Natural killer cell (primary cell): Measurements from ENCODE around the gene GFPT2. TPM values are rescaled to one million over a fixed set of nuclear protein-coding genes. Genes with fewer than 3 reads are reported as not detected.
"Not testable (repeated sequence)": the region's sequence is repeated elsewhere in the genome, so short reads cannot be mapped to it uniquely, and the experiment has no call there.

Experiments used
- ATAC-seq, 3 donors: fragments of 150-1000 bp in 2 of 3; fragments of 200-7000 bp in 1 of 3; cut with Tn5 transposase; 1 replicate in 1 of 3; 2 replicates in 2 of 3; pipeline ENCODE4 v1.10.0; 2021; ENCODE audit warnings: mild to moderate bottlenecking in 2 of 3, moderate library complexity in 2 of 3
- DNase-seq, 2 donors: peaks; one replicate each; pipeline versions ENCODE4 v3.0.0 to v3.0.0-alpha.2; 2013 to 2021; ENCODE audit warnings: mixed read lengths in 1 of 2
- H3K27ac ChIP-seq: one replicate; pipeline ENCODE4 v1.5.1; 2013; ENCODE audit warnings: mild to moderate bottlenecking, low read length
- H3K27me3 ChIP-seq: one replicate; pipeline ENCODE4 v1.6.1; 2013; ENCODE audit warnings: low read length; ENCODE audit not compliant: control insufficient read depth, insufficient read depth
- H3K36me3 ChIP-seq: one replicate; pipeline ENCODE4 v1.6.1; 2013; ENCODE audit warnings: low read length; ENCODE audit not compliant: control insufficient read depth, insufficient read depth
- H3K4me1 ChIP-seq: one replicate; pipeline ENCODE4 v1.6.1; 2013; ENCODE audit warnings: low read length; ENCODE audit not compliant: control insufficient read depth, insufficient read depth
- H3K4me3 ChIP-seq: one replicate; pipeline ENCODE4 v1.5.1; 2013; ENCODE audit warnings: low read length
- H3K9me3 ChIP-seq: one replicate; pipeline ENCODE4 v1.6.1; 2013; ENCODE audit warnings: low read length; ENCODE audit not compliant: control insufficient read depth, insufficient read depth
- H3K27ac Mint-ChIP-seq, 2 donors: one replicate each; pipeline ENCODE4 v1.8.0; 2022; ENCODE audit warnings: mild to moderate bottlenecking in 2 of 2, mixed read lengths in 2 of 2, moderate library complexity in 1 of 2
- H3K27me3 Mint-ChIP-seq, 2 donors: one replicate each; pipeline ENCODE4 v1.8.0; 2022; ENCODE audit warnings: low read depth in 2 of 2, mixed read lengths in 2 of 2
- H3K36me3 Mint-ChIP-seq: one replicate; pipeline ENCODE4 v1.8.0; 2022; ENCODE audit warnings: mixed read lengths
- H3K4me1 Mint-ChIP-seq, 2 donors: one replicate each; pipeline ENCODE4 v1.8.0; 2022; ENCODE audit warnings: mixed read lengths in 2 of 2
- H3K4me3 Mint-ChIP-seq: one replicate; pipeline ENCODE4 v1.8.0; 2022; ENCODE audit warnings: mild to moderate bottlenecking, moderate library complexity, mixed read lengths
- H3K9me3 Mint-ChIP-seq, 2 donors: one replicate each; pipeline ENCODE4 v1.8.0; 2022; ENCODE audit warnings: mixed read lengths in 2 of 2
- CTCF ChIP-seq: fragments of 200-600 bp; IDR thresholded peaks from one replicate; pipeline ENCODE4 v1.8.0; 2022; ENCODE audit warnings: antibody characterized with exemption
- WGBS: methylation state at CpG from one replicate; pipeline ENCODE4 v1.1.7; 2013; ENCODE audit warnings: missing lambda C conversion rate; ENCODE audit not compliant: insufficient coverage; 5-methylcytosine and 5-hydroxymethylcytosine counted together
- intact Hi-C: fragments of 100-400 bp; cut with micrococcal nuclease; formaldehyde crosslinking; loops from one replicate; pipeline ENCODE4 v1.14.2; 2022
- total RNA-seq, 4 donors: library from RNA; stranded (reverse); fragments of 120-200 nt in 1 of 4; gene quantifications; one replicate each; pipeline versions ENCODE4 v1.2.3 to v1.2.4, GENCODE V29; 2013 to 2022

Gene GFPT2
- total RNA-seq, 3 donors from 2014 or later (not counting 1 experiment from before 2014, with no cell fraction given): 0.56 to 0.86 TPM; not detected in 1

GRCh38 chr5:180303226-180304015, 49.7 kb downstream of the GFPT2 start:
- ATAC-seq (no peak), DNase-seq (no peak)
- Histone ChIP-seq H3K36me3 (no peaks in the 10 kb centered on the region), H3K9me3 (no peaks in the 10 kb centered on the region), H3K27ac (no peak overlapping the region), H3K4me3 (no peak overlapping the region), H3K27me3 (no peaks in the 10 kb centered on the region), H3K4me1 (no peaks in the 10 kb centered on the region)
- TF ChIP-seq CTCF: no peak
- no peaks in the 10 kb centered on the region for H3K4me1 Mint-ChIP-seq
- H3K36me3 Mint-ChIP-seq: no peaks in the 10 kb centered on the region
- 92% methylated on average over 17 of the region's 17 CpGs for WGBS
- no peaks in the 10 kb centered on the region for H3K9me3 Mint-ChIP-seq
- H3K27ac Mint-ChIP-seq: no peak overlapping the region
- intact Hi-C loops: no loop called here
- H3K4me3 Mint-ChIP-seq: no peak overlapping the region
- H3K27me3 Mint-ChIP-seq: peaks cover 0 to 3% of the 10 kb centered on the region in 2 donors

GRCh38 chr5:180302256-180302655, 50.9 kb downstream of the GFPT2 start:
- Histone ChIP-seq H3K9me3 (no peaks in the 10 kb centered on the region), H3K4me1 (no peaks in the 10 kb centered on the region), H3K27me3 (no peaks in the 10 kb centered on the region), H3K4me3 (no peak overlapping the region), H3K27ac (no peak overlapping the region), H3K36me3 (no peaks in the 10 kb centered on the region)
- H3K27me3 Mint-ChIP-seq: peaks cover 0 to 3% of the 10 kb centered on the region in 2 donors
- H3K4me3 Mint-ChIP-seq: no peak overlapping the region
- DNase-seq: no peak
- TF ChIP-seq CTCF: no peak
- H3K36me3 Mint-ChIP-seq: no peaks in the 10 kb centered on the region
- WGBS: 94% methylated on average over 8 of the region's 10 CpGs
- intact Hi-C loops: no loop called here
- no peaks in the 10 kb centered on the region for H3K9me3 Mint-ChIP-seq
- H3K27ac Mint-ChIP-seq: no peak overlapping the region
- H3K4me1 Mint-ChIP-seq: no peaks in the 10 kb centered on the region
- ATAC-seq: no peak

GRCh38 chr5:180301253-180301652, 51.9 kb downstream of the GFPT2 start:
- H3K27me3 ChIP-seq: no peaks in the 10 kb centered on the region
- H3K4me1 ChIP-seq: peaks cover 4% of the 10 kb centered on the region
- no peaks in the 10 kb centered on the region for H3K9me3 ChIP-seq
- no peaks in the 10 kb centered on the region for H3K4me1 Mint-ChIP-seq
- H3K27me3 Mint-ChIP-seq: peaks cover 0 to 3% of the 10 kb centered on the region in 2 donors
- intact Hi-C loops: no loop called here
- ATAC-seq: no peak
- H3K36me3 Mint-ChIP-seq: no peaks in the 10 kb centered on the region
- H3K4me3 Mint-ChIP-seq: no peak overlapping the region
- WGBS: 83% methylated on average over 4 of the region's 4 CpGs
- H3K27ac ChIP-seq: no peak overlapping the region
- H3K36me3 ChIP-seq: no peaks in the 10 kb centered on the region
- H3K9me3 Mint-ChIP-seq: no peaks in the 10 kb centered on the region
- no peak overlapping the region for H3K27ac Mint-ChIP-seq
- DNase-seq: no peak
- no peak overlapping the region for H3K4me3 ChIP-seq
- TF ChIP-seq CTCF: no peak

GRCh38 chr5:180299526-180299925, 53.6 kb downstream of the GFPT2 start:
- no peak for ATAC-seq
- Mint-ChIP-seq H3K4me1 (peaks cover 0 to under 1% of the 10 kb centered on the region in 2 donors), H3K27ac (no peak overlapping the region), H3K4me3 (no peak overlapping the region), H3K36me3 (no peaks in the 10 kb centered on the region), H3K9me3 (no peaks in the 10 kb centered on the region), H3K27me3 (peaks cover 0 to 3% of the 10 kb centered on the region in 2 donors)
- Histone ChIP-seq H3K27ac (no peak overlapping the region), H3K9me3 (no peaks in the 10 kb centered on the region), H3K4me1 (peaks cover 4% of the 10 kb centered on the region), H3K4me3 (no peak overlapping the region), H3K36me3 (no peaks in the 10 kb centered on the region), H3K27me3 (no peaks in the 10 kb centered on the region)
- WGBS: 59% methylated on average over 3 of the region's 3 CpGs
- no peak for TF ChIP-seq CTCF
- DNase-seq: no peak
- intact Hi-C loops: no loop called here

- H3K4me3 Mint-ChIP-seq, H3K4me3 ChIP-seq, H3K27ac Mint-ChIP-seq, DNase-seq, ATAC-seq, H3K36me3 ChIP-seq, H3K27me3 ChIP-seq, H3K36me3 Mint-ChIP-seq, H3K9me3 Mint-ChIP-seq, H3K9me3 ChIP-seq, H3K4me1 Mint-ChIP-seq, H3K27me3 Mint-ChIP-seq, intact Hi-C loops, H3K4me1 ChIP-seq, H3K27ac ChIP-seq: not testable (repeated sequence)
- WGBS: 98% methylated on average over 14 of the region's 14 CpGs
These were observed 54.1 kb downstream of the GFPT2 start for GRCh38 chr5:180299014-180299413.
